Stimulated activated CD8-positive, alpha-beta memory T cell treated with anti-CD3 and anti-CD28 coated beads, Interleukin-4, amount 100 ng/mL, for 1 hour (primary cell): Measurements from ENCODE around the gene WNT11.

Source experiments
- DNase-seq, 2 donors: peaks; one replicate each; pipeline ENCODE4 v3.0.0-alpha.2; 2020; ENCODE audit warnings: low read depth in 2 of 2, low spot score in 1 of 2

WNT11 gene

GRCh38 chr11:76156971-76157427 is 49.3 kb downstream of the WNT11 start:
- no peak for DNase-seq

- DNase-seq: no peak
Observed at GRCh38 chr11:76155500-76156227, 50.6 kb downstream of the WNT11 start.

DNA sequence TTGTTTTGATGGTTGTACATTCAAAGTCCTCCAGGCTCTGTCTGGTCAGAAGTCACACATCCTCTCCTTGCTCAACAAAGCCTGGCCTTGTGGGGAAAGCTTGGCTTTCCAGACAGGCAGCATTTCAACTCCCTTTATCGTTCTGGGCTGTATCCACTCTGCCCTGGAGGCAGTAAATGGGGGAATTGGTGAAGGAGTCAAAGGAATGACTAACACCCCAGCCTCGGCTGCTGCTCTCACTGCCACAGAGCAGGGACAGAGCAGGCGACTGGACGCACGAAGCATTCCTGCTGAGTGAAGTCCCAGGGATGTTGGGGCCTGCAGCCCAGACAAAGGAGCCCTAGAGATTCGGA is 52.8 kb downstream of the WNT11 start:
- DNase-seq: no peak

- DNase-seq: no peak
Observed at GRCh38 chr11:76152741-76153570, 53.3 kb downstream of the WNT11 start.

GRCh38 chr11:76152086-76152681 is 54.1 kb downstream of the WNT11 start:
- peak; percentile 42 to 57 for DNase-seq

GRCh38 chr11:76151556-76152085 is 54.7 kb downstream of the WNT11 start:
- DNase-seq: no peak

- DNase-seq: no peak
Observed at GRCh38 chr11:76150141-76150540, 56.2 kb downstream of the WNT11 start.

DNA sequence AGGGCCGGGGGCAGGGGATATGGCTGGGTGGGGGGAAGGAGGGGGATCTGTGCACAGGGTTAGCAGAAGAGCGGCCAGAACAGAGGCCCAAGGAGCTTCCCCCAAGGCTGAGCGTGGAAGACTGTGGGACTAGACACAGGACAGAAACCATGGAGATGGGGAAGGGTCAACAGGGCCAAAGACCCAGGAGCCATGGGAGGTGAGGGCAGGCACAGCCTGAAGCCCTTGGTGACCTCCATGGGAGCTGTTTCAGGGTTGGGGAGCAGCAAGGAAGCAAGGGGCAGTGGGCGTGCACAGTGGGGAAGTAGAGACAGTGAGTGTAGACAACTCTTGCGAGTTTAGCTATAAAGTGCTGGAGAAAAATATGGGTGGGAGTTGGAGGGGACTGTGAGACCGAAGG is 56.6 kb downstream of the WNT11 start:
- no peak for DNase-seq

DNA sequence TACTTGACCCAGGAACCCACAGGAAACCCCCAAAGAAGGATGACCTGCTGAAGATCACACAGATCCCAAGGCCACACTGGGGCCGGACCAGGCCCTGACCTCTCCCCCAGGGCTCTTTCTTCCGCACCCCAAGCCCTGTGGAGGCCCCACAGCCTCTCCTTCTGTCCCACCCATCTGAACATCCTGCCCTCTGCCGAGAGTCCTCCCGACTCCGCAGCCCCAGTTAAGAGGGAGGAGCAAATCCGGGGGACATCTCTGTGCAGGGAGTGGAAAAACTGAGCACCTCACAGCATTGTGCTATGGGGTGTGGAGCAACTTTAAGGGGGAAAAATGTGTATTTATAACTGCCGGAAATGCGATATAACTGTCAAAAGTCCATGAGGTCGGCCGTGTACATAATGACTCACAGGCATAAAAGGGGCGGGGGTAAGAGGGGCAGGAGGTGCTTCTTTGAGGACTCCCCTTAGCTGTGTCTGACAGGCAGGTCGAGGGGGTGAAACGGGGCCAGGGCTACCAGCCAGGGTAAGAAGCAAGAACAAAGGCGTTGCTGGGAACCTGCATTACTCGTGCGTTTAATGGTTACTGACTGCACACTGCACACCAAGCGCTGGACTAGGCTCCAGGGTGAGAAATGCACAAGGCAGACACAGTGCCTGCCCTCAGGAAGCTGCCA is 57.2 kb downstream of the WNT11 start:
- DNase-seq: no peak

GRCh38 chr11:76148231-76148630 is 58.1 kb downstream of the WNT11 start:
- no peak for DNase-seq

- no peak for DNase-seq
Observed at GRCh38 chr11:76147106-76147740, 59.1 kb downstream of the WNT11 start.

GRCh38 chr11:76143274-76143673 is 63.0 kb downstream of the WNT11 start:
- no peak for DNase-seq

DNA sequence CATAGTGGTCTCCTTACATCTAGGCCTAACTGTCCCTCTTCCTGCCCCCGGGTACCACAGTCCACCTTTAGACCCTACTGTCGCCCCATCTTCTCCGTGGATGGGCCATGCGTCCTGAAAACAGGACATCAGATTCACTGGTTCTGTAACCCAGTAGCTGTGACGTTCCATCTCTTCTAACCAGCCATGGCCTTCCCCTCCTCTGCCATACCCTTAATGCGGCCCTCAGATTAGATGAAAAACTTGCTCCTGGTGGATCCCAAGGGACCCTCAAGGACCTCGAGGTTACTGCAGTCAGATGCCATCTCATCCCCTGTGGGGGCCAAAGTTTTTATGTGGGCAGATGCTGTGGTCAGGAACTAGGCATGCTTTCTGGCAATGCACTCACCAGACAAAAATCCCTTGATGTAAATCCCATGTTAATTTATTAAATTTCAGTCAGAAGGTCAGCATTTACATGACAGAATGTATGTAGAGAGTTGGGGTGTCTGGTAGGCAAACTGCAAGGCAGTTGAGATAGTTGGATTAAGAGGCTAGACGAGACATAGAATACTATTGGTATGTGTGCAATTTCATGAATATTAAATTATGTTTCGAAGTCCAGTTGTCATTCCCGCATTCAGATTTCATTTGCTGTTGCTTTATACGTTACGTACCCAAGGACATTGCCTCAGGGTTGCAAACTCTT is 64.3 kb downstream of the WNT11 start:
- DNase-seq: no peak

- no peak for DNase-seq
Observed at GRCh38 chr11:76140912-76141574, 65.3 kb downstream of the WNT11 start.

- DNase-seq: no peak
Observed at GRCh38 chr11:76139314-76139713, 67.0 kb downstream of the WNT11 start.
